ENCODE data around the gene GARIN3.
"Not testable (repeated sequence)": the region's sequence is repeated elsewhere in the genome, so short reads cannot be mapped to it uniquely, and the experiment has no call there.

Gene GARIN3

DNA sequence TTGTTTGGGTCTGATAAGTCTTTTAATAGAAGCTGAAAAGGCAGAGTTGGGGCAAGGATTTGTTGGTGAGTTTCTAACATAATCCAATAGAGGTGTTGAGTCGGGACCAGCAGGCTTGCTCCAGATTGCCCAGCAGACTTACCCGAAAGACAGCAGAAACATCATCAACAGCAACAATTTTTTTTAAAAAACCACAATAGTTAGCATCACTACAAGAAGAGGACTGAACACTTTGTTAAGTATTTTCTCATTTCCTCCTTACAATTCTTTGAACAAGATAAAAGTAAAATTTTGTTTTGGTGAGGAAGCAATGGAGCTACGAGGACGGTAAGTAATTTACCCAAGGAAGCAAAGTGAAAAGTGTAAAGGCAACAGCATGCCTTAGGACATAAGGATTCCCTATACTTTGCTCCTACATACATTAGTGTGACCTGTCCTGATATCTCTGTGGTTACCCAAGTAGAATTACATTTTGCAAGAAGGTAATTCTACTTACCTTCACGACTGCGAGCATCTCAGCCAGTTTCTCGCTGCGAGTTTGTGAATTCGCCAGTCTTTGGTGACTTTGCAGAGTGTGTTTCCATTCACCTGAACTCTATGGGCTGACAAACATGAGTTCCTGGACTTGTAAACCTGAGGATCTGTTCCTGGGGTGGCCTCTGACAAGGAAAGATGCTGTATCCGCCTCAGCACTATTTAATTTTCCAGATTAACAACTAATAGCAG, 27.8 kb upstream of the GARIN3 start:
- no peak for DNase-seq (ENCODE audit: extremely low read depth, low read depth)
- TF ChIP-seq, protein P1, sequence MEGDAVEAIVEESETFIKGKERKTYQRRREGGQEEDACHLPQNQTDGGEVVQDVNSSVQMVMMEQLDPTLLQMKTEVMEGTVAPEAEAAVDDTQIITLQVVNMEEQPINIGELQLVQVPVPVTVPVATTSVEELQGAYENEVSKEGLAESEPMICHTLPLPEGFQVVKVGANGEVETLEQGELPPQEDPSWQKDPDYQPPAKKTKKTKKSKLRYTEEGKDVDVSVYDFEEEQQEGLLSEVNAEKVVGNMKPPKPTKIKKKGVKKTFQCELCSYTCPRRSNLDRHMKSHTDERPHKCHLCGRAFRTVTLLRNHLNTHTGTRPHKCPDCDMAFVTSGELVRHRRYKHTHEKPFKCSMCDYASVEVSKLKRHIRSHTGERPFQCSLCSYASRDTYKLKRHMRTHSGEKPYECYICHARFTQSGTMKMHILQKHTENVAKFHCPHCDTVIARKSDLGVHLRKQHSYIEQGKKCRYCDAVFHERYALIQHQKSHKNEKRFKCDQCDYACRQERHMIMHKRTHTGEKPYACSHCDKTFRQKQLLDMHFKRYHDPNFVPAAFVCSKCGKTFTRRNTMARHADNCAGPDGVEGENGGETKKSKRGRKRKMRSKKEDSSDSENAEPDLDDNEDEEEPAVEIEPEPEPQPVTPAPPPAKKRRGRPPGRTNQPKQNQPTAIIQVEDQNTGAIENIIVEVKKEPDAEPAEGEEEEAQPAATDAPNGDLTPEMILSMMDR (IDR thresholded peaks at IDR 0.05; ENCODE audit: low read depth, low read length, missing control alignments), result no peak
- H3K4me3 ChIP-seq (replicated peaks; ENCODE audit: low read depth, low read length), result no peak overlapping the region

DNA sequence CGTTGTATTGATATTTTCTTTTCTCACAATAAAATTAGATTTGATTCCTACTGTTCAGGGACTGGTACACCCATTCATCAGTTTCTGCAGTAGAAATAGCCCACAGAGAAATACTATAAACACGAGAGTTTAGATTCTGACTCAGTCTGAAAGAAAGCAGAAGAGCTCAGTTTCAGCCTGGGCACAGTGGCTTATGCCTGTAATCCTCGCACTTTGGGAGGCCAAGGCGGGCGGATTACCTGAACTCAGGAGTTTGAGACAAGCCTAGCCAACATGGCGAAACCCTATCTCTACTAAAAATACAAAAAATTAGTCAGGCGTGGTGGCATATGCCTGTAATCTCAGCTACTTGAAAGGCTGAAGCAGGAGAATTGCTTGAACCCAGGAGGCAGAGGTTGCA, 23.2 kb upstream of the GARIN3 start:
- TF ChIP-seq, protein P1 (IDR thresholded peaks at IDR 0.05; ENCODE audit: low read depth, low read length, missing control alignments), result no peak
- DNase-seq (ENCODE audit: extremely low read depth, low read depth), result no peak

DNA sequence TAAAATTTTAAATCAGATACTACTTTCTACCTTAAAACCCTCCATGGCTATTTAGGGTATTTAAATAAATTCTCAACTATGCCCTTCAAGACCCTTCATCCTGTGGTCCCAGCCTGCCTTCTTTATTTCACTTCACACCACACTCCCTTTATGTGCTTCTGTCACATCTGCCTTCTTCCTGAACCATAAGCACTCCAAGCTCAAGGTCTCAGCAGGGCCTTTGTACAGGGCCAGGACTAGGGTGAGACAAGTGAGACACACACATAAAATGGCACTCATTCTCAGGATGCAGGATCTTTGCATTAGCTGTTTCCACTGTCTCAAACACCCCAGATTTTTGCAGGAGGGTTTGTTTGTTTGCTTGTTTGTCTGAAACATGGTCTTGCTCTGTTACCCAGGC, 22.2 kb upstream of the GARIN3 start:
- no peak for DNase-seq (ENCODE audit: extremely low read depth, low read depth)
- TF ChIP-seq, protein P1 (IDR thresholded peaks at IDR 0.05; ENCODE audit: low read depth, low read length, missing control alignments), result no peak
- H3K4me3 ChIP-seq (replicated peaks; ENCODE audit: low read depth, low read length), result no peak overlapping the region

More for the DNA sequence above, 23.2 kb upstream of the GARIN3 start:
- no peak overlapping the region for H3K4me3 ChIP-seq (replicated peaks; ENCODE audit: low read depth, low read length)

DNA sequence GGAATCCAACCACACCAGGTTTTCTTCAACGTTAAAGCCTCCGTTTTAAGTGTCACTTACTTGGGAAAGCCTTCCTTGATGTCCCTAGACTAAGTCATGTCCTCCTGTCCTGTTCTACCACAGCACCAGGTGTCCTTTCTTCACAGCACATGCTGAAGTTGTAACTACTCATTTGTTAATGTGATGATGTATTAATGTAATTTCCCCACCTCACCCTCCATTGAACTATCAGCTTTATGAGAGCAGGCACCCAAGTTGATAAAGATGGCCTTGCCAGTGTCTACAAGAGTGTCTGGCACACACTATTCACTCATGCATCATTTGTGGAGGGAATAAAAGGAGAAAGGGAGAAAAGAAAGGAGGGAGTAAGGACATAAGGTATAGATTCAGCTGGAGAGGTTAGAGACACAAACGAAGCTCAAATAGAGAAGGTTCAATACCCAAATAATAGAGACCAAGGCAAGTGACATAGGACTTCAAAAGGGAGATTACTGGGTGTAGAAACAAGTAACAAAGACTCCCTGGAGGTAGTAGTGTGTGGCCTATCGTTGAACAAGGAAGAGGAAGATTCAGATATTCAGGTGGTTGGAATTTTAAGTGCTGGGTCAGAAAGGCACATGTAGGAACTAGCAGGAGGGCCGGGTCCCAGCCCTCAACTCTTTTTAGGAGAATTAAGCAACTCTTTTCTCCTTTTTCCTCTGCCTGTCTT, 21.1 kb upstream of the GARIN3 start:
- TF ChIP-seq, protein P1 (IDR thresholded peaks at IDR 0.05; ENCODE audit: low read depth, low read length, missing control alignments), result no peak
- no peak for DNase-seq (ENCODE audit: extremely low read depth, low read depth)
- no peak overlapping the region for H3K4me3 ChIP-seq (replicated peaks; ENCODE audit: low read depth, low read length)

DNA sequence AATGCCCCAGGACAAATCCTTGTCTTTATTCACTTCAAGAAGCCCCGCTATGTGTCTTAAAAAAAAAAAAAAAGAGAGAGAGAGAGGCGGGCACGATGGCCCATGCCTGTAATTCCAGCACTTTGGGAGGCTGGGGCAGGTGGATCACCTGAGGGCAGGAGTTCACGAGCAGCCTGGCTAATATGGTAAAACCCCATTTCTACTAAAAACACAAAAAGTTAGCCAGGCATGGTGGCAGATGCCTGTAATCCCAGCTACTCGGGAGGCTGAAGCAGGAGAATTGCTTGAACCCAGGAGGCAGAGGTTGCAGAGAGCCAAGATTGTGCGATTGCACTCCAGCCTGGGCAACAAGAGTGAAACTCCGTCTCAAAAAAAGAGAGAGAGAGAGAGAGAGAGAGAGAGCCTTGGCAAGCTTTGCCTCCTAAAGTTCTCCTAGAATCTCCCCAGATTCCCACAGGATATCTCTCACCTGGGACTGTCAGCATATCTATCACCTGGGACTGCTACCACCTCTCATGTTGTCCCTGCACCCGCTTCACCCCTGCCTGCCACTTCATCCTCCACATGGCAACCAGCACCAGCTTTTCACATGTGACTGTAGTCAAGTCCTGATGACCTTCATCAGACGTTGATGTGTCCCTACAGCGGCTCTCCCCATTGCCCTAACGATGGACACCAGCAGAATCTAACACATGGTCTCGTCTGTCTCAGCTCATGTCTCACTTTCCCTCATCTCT, 20.4 kb upstream of the GARIN3 start:
- H3K4me3 ChIP-seq (replicated peaks; ENCODE audit: low read depth, low read length), result no peak overlapping the region
- TF ChIP-seq, protein P1 (IDR thresholded peaks at IDR 0.05; ENCODE audit: low read depth, low read length, missing control alignments), result no peak
- no peak for DNase-seq (ENCODE audit: extremely low read depth, low read depth)

DNA sequence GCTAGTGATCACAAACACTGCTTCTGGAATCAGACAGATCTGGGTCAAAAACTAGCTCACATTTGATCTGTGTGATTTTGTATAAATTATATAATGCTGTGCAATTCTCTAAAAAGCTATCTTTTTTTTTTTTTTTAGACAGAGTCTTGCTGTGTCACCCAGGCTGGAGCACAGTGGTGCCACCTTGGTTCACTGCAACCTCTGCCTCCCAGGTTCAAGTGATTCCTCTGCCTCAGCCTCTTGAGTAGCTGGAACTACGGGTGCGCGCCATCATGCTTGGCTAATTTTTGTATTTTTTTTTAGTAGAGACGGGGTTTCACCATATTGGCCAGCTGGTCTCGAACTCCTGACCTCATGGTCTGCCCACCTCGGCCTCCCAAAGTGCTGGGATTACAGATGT, 19.1 kb upstream of the GARIN3 start:
- DNase-seq (ENCODE audit: extremely low read depth, low read depth); H3K4me3 ChIP-seq (replicated peaks; ENCODE audit: low read depth, low read length): not testable (repeated sequence)

DNA sequence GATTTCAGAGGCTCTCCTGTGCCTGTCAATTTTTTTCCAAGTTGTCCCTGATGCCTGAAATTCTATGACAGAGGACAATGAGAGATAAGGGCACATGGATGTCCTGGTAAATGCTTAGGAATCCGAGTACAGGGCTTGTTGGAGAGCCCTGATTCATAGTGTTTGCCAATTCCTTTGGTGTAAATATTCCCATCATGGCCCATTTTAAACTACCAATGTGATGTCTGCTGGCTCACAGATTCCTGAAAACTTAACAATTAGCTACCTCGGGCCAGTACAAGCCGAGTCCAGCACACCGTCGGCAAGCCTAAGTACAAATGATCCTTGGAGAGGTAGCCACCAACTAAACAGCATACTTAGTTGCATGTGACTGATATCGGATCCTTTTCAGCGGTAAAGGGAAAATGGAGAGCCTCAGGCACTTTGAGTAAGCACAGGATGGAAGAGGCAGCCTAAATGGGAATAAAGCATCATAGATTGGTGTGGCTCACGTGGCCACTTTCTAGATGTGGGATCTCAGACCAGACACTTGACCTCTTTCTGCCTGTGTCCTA, 18.1 kb upstream of the GARIN3 start:
- no peak overlapping the region for H3K4me3 ChIP-seq (replicated peaks; ENCODE audit: low read depth, low read length)
- DNase-seq (ENCODE audit: extremely low read depth, low read depth), result no peak
- TF ChIP-seq, protein P1 (IDR thresholded peaks at IDR 0.05; ENCODE audit: low read depth, low read length, missing control alignments), result no peak

Measured in HFF-Myc (cell line).